DMS53 treated with DMSO at 0.1 percent for 48 hours (cell line): ENCODE data around the gene EPS8L3.

Experiments used
- DNase-seq: peaks from one replicate; lab custom pipeline; 2025; ENCODE audit not compliant: unreplicated experiment; lab: John Stamatoyannopoulos, UW

EPS8L3 gene

DNA sequence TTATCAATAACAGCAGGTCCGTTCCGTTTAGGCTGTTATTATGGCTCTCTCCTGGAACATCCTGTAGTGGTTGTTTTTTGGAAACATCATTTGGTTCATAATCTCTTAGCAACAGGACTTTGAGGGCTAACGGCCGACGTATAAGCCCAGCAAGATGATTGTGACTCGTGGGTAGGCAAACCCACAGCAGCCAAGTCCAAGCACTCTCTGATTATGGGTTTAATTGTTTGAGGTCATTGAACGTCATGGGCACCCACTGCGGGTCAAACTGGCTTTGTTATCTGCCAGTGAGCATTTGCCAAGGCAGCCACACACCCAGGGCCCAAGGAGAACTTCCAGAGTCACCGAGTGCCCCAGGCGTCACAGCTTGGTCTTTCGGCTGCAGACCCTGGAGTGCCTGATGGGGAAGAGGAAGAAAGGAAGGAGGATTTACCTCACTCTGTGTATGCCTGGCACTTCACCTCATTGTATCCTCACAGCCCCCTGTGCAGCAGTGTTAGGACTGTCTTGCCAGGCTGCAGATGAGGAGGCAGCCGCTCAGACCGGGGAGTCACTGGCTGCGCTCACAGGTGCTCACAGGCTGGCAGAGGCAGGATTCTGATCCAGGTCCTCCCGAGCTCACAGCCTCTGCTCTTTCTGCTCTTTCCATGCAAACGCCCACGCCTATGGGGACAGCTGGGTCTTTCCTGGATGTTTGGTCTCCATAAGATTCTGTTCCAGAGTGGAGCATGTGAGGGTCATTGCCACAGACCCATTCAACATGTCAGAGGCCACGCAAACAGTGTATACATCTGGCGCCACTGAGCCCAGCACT, 30.8 kb upstream of the EPS8L3 start:
- no peak for DNase-seq

DNA sequence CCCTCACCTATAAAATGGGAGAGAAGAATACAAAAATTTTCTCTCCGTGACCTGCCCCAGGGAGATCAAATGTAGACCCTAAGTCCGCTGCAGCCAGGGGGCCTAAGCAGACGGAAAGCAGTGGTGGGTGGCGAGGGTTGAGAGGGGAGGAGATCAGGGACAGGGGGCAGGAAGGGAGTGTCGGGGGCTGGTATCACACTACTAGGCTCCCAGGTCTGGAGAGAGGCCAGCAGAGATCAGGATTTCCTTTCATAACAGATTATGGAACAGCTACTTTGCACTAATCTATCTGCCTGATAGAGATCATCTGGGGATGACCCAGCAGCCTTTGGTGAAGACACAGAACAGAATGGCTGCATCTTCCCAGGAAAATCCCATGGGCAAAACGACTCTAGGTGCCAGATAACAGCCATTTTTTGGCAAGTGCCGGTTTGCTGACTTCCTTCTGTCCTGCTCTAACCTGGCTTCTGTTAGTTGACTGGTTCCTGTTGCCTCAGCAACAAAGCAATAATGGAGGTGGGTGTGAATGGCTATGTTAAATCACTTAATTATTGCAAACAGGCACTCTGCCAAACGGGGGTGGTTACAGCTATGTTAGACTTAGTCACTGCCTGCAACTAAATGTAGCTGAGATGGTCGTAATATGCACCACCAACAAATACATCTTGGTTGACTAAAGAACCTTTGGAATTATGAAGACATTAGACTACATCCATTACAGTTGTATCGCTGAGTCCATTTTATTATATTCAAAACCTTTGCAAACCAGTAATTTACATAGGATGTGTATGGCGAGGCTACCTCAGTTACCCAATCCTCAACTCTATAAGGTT, 30.0 kb upstream of the EPS8L3 start:
- no peak for DNase-seq

DNA sequence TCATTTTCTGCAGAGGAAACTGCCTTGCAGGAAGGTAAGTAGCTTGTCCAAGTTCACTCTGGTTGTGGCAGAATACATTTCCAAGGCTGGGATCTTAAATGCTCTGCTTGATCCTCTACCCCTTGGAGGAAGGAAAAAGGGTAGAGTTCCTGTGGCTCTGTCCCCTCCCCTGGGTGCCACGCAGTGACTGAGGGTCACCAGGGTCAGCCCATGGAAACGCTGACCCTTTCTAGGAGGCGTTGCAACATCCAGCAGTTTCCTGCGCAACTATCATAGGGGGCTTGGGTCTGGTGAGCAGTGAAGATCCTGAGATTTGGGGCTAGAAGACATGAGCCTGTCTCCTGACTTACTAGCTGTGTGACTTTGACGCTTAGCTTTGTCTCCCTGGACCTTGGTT, 29.4 kb upstream of the EPS8L3 start:
- DNase-seq: no peak

DNA sequence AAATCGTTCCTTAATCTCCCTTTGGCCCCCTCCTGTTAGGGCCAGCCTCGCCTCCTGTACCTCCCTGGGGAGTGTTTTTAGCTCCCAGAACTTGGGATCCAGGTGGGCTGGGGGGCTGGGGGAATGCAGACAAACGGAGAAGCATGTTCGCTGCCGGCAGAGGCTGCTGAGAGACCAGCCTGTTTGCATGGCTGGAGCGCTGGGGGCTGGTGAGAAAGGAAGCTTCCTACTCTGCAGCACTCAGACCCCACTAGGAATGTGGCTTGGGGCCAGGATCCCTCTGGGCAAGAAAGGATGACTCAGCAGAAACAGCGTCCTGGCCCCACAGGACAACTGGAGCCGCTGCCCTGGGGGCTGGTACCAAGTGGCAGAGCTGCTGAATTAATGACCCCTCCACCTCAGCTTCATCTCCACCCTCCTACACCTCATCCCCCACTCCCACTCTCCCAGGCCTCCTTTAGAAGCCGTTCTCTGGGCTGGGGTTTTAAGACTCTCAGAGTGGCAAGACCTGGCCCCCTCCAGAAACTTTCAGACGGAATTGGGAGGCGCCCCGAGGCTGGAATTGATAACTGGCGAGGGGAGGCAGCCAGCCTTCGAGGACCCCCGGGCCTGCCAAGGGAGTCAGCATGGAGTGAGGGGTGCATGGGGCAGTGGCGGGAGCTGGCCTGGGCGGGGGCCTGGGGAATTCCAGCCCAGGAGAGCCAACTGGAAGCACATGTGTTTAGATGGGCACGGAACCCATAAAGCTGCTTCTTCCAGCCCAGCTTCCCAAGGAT, 28.5 kb upstream of the EPS8L3 start:
- DNase-seq: no peak

DNA sequence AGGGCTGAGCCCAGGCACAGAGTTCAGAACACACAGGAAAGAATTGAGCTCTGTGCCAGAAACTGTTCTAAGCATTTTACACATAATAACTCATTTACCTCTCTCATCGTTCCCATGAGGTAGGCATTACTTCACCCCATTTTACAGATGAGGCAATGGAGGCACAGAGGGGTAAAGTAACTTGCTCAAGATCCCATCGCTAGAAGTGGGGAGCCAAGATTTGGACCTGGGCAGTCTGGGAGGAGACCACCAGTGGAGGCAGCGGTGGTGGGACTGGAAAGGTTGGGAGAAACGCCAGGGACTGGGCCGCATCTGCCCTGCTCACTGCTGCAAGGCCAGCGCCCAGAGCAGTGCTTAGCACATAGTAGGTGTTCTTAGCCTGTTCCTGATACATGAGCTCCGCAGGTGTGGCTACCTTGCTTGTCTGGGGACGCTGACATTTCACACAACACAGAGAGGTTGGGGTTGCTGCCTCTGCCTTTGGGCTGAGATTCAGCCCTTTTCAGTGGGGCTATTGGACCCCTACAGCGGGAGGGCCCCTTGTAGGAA, 27.8 kb upstream of the EPS8L3 start:
- DNase-seq: no peak

- no peak for DNase-seq
Observed at GRCh38 chr1:109790735-109791494, 27.2 kb upstream of the EPS8L3 start.

DNA sequence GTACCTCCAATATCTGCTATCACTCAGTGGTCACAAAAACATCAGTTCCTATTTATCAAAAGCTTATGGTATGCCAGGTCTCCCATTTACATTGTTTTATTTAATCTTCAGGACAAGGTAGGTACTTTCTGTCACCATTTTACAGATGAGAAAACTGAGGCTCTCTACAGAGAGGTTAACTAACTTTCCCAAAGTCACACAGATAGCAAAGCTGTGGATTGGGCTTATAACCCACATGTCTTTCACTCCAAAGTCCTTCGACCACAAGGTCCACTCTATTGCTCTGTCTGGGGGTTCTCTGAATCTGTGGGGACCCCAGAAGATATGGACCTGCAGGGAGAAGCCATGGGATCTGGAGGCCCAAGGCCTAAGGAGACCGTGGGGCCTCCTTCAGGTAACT, 26.6 kb upstream of the EPS8L3 start:
- DNase-seq: no peak

DNA sequence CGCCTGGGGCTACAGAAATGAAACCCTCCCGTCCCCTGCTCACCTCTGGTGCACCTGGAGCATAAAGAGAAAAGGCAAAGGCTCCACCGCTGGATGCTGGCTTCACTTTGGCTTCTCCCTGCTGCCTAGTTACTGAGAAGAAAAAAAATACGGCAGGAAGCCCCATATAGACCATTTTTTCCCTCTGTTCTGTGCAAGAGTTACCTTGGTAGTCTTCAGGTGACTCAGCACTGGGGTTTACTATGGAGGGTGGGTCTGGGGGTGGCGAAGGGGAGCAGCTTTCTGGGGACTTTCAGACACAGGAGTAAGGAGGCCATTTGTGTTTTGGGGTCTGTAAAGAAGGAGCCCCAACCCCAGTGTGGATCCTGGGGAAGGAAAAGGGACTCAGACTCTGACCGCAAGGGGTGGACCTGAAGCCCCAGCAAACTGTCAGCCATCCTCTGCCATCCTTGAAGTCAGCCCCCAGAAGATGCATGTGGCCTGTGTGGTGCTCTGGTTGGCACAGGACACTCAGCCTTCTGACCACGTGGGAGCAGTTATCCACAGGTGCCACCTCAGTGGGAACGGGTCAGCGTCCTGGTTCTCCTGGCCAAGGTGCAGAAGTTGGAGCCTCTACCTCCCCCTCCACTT, 25.9 kb upstream of the EPS8L3 start:
- DNase-seq: no peak

DNA sequence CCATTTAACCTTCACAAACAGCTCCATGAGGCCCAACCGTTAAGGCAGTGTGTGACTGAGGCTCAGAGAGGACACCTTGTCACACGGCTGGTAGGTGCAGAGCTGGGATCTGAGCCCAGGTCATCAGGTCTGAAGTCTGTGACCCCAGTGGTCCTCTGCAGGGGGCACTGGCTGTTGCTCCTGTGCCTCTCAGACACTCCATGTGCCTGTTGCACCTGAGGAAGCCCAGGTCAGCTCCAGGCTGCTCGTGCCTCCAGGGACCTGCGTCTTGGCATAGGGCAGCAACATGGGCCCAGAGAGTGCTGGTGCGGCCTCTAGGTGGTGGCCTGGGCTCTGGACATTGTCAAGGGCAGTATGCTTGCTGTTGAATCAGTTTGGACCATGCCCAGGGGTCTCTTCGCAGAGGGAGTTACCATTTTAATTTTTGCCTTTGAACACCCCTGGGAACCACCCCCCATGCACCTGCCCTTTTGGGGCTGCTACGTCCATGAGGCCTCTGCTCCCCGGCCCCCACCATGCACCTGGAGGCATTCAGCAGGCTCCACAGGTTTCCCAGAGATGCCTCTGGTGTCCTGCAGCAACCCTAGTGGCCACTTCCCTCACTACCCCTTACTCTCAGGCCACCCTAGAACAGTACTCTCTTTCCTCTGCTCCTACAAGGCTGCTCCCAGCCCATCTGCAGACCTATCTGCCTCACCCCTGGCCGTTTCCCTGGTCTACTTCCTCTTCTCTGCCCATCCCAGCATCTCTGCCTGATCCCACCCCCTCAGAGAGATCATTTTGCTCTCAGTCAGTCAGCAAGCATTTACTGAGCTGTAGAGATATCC, 25.2 kb upstream of the EPS8L3 start:
- DNase-seq: no peak

DNA sequence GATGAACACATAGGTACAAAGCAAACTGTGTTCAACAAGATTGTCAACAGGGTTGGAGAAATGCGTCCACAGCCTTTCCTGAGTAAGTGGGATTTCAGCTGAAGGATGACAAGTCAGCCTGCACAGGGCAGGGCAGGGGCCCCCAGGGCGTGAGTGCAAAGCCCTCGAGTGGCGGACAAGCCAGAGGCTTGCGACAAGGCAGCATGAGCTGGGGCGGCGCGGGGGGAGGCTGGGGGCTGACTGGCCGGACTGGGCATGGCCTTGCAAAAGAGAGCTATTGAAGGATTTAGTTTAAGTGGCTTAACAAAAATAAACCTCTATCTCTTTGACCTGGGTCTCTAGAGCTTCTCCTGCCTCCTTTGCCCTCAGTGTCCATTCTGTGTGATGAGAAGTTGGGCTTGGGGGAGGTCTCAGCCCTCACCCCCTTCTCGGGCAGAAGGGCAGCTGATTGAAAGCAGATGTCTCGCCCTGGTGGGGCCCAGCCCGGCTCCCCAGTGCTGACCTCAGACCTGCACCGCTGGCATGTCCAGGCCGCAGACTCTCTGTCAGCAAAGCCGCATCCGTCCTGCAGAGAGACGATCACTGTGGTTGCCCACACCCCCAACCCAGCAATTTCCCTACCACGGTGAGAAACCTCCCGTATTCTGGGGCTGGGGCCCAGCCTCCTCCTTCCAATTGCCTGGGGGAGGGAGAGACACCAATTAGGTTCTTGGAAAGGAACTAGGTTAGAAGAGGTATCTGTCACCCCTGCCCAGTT, 24.3 kb upstream of the EPS8L3 start:
- DNase-seq: no peak

DNA sequence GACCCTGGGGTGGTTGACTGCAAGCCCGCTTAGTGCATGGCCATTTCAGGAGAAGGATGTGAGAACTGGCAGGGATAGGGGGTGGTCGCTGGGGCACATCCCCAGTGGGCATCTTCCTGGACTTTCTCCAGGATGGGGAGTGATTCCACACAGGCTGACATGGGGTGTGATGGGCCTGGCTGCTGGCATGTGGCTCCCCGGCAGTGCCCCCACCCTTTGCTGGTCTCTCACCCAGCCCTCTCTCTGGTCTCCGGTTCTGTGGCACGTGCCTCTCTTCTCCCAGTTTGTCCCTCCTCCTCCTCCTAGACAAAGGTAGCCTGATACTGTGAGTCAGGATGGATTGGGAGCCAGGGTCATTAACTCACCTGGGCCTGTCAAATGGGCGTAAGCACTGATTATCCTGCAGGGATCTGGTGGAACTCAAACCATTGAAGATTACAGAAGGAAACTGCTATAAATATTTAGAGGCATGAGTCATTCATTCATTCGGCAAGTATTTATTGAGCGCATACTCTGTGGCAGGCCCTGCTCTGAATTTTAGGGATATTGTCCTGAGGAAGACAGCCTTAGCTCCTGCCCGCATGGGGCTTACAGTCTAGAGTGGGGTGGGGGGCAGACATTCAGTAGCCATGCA, 23.6 kb upstream of the EPS8L3 start:
- DNase-seq: no peak

- peak; percentile 7 for DNase-seq
Observed at GRCh38 chr1:109786531-109787021, 22.9 kb upstream of the EPS8L3 start.

- DNase-seq: no peak
Observed at GRCh38 chr1:109786112-109786480, 22.4 kb upstream of the EPS8L3 start.

- DNase-seq: no peak
Observed at GRCh38 chr1:109785446-109786111, 21.9 kb upstream of the EPS8L3 start.

DNA sequence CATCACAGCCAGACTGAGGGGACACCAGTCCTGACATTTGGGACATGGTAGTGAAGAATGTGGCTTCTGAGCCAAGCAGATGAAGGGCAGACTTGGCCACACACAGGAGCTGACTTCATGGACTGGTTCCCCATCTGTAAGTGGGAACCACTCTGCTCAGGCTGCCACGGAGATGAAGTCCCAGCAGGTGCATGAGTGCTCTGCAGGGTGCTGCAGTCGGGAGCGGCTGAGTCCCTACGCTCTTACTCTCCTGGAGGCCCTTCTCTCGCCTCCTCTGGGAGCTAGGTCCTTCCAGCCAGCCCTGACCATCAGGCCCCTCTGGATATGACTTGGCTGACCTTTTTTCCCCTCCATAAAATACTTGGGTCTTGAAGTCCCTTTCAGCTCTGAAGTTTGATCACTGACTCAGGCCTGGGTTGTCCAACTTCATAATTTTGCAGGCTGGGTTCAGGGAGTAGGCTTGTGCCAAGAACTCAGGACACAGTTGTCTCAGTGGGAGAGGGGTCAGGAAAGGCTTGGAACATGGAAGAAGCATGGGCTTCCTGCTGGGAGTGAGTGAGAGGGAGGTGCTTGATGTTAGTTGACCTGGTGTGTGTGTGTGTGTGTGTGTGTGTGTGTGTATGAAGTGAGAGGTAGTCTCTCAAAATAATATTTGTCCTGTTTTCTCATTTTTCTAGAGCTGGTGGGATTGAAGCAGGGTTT, 21.0 kb upstream of the EPS8L3 start:
- no peak for DNase-seq

DNA sequence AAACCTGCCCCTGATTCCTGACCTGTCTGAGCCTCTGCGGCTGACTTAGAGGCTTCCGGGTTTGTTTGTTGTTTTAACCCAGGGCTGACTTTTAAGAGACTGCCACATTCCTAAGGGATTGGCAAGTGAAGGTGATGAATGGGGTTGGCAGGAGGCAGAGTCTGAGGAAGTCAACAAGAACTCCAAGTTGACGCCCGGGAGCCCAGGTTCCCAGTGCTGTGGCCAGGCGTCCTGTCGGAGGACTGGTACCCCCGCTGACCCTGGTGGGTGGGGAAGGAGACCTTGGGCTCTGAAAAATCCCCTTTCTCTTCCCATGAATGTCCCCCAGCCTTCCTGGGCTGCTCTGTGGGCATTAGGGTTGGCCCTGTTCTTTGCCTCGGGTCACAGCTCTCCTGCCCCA, 19.7 kb upstream of the EPS8L3 start:
- DNase-seq: no peak

- no peak for DNase-seq
Observed at GRCh38 chr1:109782927-109783326, 19.2 kb upstream of the EPS8L3 start.
